Ectodermal cell (in vitro differentiated cells): ENCODE measurements around the gene TAF6L.
"Not testable (repeated sequence)": the region's sequence is repeated elsewhere in the genome, so short reads cannot be mapped to it uniquely, and the experiment has no call there.

Source experiments
- H3K27ac ChIP-seq: 2 replicates; pipeline ENCODE4 v1.7.0; 2013; ENCODE audit warnings: mild to moderate bottlenecking, low read depth, low read length; ENCODE audit not compliant: insufficient read depth, poor library complexity, severe bottlenecking
- H3K27me3 ChIP-seq: 2 replicates; pipeline ENCODE4 v1.7.0; 2013; ENCODE audit warnings: mild to moderate bottlenecking, low read length; ENCODE audit not compliant: insufficient read depth, control insufficient read depth, poor library complexity, severe bottlenecking
- H3K36me3 ChIP-seq: one replicate; pipeline ENCODE4 v1.7.0; 2013; ENCODE audit warnings: low read length; ENCODE audit not compliant: control insufficient read depth, insufficient read depth
- H3K4me1 ChIP-seq: one replicate; pipeline ENCODE4 v1.7.0; 2013; ENCODE audit warnings: low read length; ENCODE audit not compliant: control insufficient read depth, insufficient read depth
- H3K4me3 ChIP-seq: 2 replicates; pipeline ENCODE4 v1.7.0; 2013; ENCODE audit warnings: low read depth, low read length, control low read depth; ENCODE audit not compliant: insufficient read depth
- H3K9me3 ChIP-seq: 2 replicates; pipeline ENCODE4 v1.7.0; 2013; ENCODE audit warnings: mild to moderate bottlenecking, low read length, moderate library complexity; ENCODE audit not compliant: control insufficient read depth
- WGBS, 2 experiments: methylation state at CpG; one replicate each; pipeline ENCODE4 v1.1.7; 2013; ENCODE audit warnings: missing lambda C conversion rate in 2 of 2; 5-methylcytosine and 5-hydroxymethylcytosine counted together

The TAF6L gene

DNA sequence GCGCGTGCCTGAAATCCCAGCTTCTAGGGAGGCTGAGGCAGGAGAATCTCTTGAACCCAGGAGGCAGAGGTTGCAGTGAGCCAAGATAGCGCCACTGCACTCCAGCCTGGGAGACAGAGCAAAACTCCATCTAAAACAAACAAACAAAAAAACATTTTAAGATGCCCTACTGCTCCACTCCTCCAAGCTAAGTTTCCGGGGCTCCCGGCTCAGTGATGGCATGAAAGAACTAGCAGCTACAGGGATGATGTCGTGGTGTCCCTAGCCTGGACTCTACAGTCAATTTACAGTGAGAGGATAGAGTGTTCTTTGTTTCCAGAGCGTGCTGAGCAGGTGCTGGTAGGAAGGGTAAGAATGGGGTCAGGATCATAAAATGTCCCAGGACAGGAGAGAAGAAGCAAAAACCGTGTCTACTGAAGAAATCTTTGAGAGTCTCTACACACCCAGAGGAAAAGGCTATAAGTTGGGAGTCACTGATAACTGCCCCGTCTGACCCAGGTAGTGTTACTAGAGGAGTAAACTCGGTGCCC is 16.0 kb upstream of the TAF6L start:
- peaks cover 6% of the 10 kb centered on the region for H3K4me1 ChIP-seq
- WGBS, 2 experiments, result 92 to 93% methylated on average over 10 of the region's 10 CpGs
- H3K27me3 ChIP-seq, result no peaks in the 10 kb centered on the region
- H3K4me3 ChIP-seq, result no peak overlapping the region
- H3K27ac ChIP-seq, result no peak overlapping the region
- peaks cover 6% of the 10 kb centered on the region for H3K36me3 ChIP-seq
- H3K9me3 ChIP-seq, result no peaks in the 10 kb centered on the region

DNA sequence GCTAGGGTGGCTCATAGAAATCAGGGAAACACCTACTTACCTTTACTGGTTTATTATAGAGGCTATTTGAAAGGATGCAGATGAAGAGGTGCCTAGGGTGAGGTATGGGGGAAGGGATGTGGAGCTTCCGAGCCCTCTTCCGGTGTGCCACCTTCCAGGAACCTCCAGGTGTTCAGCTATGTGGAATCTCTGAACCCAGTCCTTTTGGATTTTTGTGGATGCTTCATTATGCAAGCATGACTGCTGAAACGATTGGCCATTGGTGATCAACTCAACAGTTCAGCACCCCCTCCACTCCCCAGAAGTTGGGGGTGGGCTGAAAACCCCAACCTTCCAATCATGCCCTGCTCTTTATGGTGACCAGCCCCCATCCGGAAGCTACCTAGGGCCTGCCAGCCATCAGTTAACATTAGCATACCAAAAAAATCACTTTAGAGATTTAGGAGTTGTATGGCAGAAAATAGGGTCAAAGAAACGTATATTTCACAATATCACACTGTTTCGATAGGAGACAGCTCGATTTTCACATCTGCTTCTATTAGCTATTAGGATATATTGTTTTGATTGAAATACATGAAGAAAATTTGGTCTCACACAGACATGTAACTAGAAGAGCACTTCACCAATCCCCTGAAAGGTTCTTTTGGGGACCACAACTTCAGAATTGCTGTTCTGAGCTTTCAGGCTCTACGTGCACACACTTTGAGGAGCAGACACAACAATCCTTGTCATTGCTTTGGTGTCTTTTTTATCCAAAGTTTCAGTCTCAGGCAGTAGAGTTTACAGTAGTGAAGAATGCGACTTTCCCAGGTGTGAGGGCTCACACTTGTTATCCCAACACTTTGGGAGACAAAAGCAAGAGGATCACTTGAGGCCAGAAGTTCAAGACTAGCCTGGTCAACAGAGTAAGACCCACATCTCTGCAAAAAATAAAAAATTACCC is 13.1 kb upstream of the TAF6L start:
- Histone ChIP-seq H3K4me3 (no peak overlapping the region), H3K36me3 (no peaks in the 10 kb centered on the region), H3K27me3 (no peaks in the 10 kb centered on the region), H3K27ac (no peak overlapping the region), H3K4me1 (peaks cover 9% of the 10 kb centered on the region), H3K9me3 (no peaks in the 10 kb centered on the region)
- WGBS, 2 experiments, result 57 to 58% methylated on average over 7 to 8 of the region's 9 CpGs

DNA sequence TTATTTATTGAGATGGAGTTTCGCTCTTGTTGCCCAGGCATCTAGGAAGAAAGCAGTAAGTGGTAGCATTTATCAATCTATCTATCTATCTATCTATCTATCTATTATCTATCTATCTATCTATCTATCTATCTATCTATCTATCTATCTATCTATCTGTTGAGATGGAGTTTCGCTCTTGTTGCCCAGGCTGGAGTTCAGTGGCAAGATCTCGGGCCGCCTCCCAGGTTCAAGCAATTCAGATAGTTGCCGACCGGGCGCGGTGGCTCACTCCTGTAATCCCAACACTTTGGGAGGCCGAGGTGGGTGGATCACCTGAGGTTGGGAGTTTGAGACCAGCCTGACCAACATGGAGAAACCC is 10.3 kb upstream of the TAF6L start:
- not testable (repeated sequence) for H3K4me1 ChIP-seq, H3K27me3 ChIP-seq, H3K4me3 ChIP-seq, H3K9me3 ChIP-seq, H3K36me3 ChIP-seq, H3K27ac ChIP-seq
- WGBS, 2 experiments, result 44 to 48% methylated on average over 8 of the region's 9 CpGs

DNA sequence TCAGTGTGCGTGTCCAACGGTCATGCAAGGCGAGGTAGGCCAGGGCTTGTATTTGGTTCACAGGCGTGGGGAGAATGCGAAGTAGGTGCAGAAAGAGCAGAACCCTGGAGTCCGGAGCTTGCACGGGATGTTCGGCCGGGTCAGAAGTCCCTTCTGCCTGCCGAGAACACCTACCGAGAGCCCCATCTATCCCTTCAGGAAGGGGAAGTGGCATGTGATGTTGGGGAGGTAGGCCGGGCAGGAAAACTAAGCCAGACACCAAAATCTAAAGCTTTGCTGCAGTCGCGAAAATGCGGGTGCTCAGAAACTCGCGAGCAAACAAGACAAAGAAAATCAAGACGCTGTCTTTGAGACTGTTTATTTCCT is 435 bp upstream of the TAF6L start:
- Histone ChIP-seq H3K36me3 (peaks cover 13% of the 10 kb centered on the region), H3K9me3 (no peaks in the 10 kb centered on the region), H3K4me3 (peak overlapping the region; percentile 83), H3K27me3 (no peaks in the 10 kb centered on the region), H3K27ac (peak overlapping the region; percentile 89), H3K4me1 (peaks cover 10% of the 10 kb centered on the region)
- WGBS, 2 experiments, result 14 to 15% methylated on average over 18 of the region's 18 CpGs

DNA sequence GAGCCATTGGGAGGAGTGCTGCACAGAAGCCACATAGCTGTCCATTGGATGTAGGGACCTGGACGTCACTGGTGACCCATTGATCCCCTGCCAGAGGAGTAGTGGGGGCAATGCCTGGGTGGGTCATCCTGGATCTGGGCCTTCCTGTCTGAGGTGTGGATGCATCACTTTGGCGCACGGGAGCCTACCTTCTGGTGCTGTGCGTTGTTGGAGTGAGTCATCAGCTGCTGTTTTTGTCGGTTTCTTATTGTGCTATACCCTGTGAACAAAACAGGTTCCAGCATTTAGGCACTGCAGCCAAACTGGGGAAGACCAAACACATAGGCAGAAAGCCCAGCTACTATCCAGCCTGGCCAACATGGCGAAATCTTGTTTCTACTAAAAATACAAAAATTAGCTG is 3.2 kb downstream of the TAF6L start:
- Histone ChIP-seq H3K4me1 (peaks cover 10% of the 10 kb centered on the region), H3K9me3 (no peaks in the 10 kb centered on the region), H3K27me3 (no peaks in the 10 kb centered on the region), H3K27ac (no peak overlapping the region), H3K4me3 (no peak overlapping the region), H3K36me3 (peaks cover 26% of the 10 kb centered on the region)
- WGBS, 2 experiments, result 94 to 96% methylated on average over 6 of the region's 6 CpGs

DNA sequence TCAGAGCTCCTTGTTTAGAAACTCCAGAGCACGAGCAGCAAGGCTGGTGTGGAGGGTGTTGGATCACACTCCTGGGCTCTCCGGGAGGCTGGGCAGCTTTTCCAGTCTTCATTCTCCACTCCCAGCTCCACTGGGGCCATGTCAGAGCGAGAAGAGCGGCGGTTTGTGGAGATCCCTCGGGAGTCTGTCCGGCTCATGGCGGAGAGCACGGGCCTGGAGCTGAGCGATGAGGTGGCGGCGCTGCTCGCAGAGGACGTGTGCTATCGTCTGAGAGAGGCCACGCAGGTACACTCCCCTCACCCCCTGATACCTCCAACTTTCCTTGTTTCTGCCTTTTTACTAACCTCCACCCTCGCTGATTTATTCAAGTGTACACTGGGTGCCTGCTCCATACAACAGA is 4.5 kb downstream of the TAF6L start:
- Histone ChIP-seq H3K27me3 (no peaks in the 10 kb centered on the region), H3K9me3 (no peaks in the 10 kb centered on the region), H3K27ac (no peak overlapping the region), H3K4me1 (peaks cover 3% of the 10 kb centered on the region), H3K4me3 (no peak overlapping the region), H3K36me3 (peaks cover 26% of the 10 kb centered on the region)
- 96 to 97% methylated on average over 17 of the region's 17 CpGs for WGBS, 2 experiments

DNA sequence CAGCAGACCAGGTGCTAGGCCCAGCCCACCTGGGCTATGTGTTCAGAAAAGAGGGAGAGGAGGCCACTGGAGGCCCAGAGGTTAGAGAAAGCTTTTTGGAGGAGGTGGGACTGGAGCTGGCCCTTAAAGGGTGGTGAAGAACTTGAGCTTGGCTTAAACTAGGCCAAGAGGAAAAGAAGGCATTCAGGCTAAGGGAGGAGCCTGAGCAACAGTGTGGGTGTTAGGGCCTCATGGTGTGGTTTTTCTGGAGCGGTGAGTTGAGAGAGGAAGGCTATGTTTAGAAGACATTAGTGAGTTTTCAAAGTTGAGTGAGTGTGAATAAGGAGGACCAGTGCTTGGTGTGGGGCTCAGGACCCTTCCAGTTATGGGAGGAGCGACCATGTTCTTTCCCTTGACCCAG is 6.2 kb downstream of the TAF6L start:
- Histone ChIP-seq H3K4me3 (no peak overlapping the region), H3K4me1 (no peaks in the 10 kb centered on the region), H3K36me3 (peaks cover 34% of the 10 kb centered on the region), H3K9me3 (no peaks in the 10 kb centered on the region), H3K27me3 (no peaks in the 10 kb centered on the region), H3K27ac (no peak overlapping the region)
- 95 to 96% methylated on average over 2 of the region's 2 CpGs for WGBS, 2 experiments

DNA sequence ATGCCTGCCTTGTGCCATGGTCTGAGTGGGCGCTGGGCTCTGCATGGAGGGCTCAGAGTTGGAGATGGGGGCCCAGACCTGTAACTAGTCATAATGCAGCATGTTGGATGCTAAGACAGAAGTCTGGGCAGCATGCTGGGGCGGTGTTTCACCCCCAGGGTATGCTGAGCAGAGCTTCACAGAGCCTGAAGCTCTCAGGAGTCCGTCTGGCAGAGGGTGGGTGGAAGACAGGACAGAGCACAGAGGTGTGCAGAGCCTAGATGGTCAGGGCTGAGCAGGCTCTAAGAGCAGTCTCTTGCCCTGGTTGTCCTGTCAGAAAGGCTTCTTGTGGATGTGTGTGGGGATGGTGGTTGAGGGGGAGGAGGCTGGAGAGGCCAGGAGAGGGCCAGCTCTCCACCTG is 7.2 kb downstream of the TAF6L start:
- H3K36me3 ChIP-seq, result peaks cover 39% of the 10 kb centered on the region
- 93 to 94% methylated on average over 3 of the region's 3 CpGs for whole genome bisulfite sequencing, 2 experiments
- H3K9me3 ChIP-seq, result no peaks in the 10 kb centered on the region
- H3K4me1 ChIP-seq, result no peaks in the 10 kb centered on the region
- H3K4me3 ChIP-seq, result no peak overlapping the region
- no peak overlapping the region for H3K27ac ChIP-seq
- no peaks in the 10 kb centered on the region for H3K27me3 ChIP-seq

DNA sequence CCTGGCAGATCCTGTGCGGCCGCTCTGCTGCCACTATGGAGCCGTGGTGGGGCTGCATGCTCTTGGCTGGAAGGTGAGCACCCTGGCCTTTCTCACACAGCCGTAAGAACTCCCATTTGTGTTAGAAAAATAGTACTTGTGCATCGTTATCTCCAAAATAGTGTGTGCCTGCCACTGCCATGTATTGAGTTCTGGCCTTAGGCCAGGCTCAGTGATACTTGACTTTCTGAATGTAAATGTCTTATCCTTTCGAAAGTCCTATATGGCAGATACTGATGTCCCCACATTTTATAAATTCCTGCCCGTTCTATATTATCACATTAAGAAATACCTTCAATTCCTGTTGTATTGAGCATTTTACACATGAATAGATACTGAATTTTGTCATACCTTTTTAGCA is 11.6 kb downstream of the TAF6L start:
- Histone ChIP-seq H3K36me3 (peaks cover 23% of the 10 kb centered on the region), H3K27ac (no peak overlapping the region), H3K9me3 (no peaks in the 10 kb centered on the region), H3K27me3 (no peaks in the 10 kb centered on the region), H3K4me3 (no peak overlapping the region), H3K4me1 (peaks cover 3% of the 10 kb centered on the region)
- WGBS, 2 experiments, result 94 to 97% methylated on average over 7 of the region's 7 CpGs

DNA sequence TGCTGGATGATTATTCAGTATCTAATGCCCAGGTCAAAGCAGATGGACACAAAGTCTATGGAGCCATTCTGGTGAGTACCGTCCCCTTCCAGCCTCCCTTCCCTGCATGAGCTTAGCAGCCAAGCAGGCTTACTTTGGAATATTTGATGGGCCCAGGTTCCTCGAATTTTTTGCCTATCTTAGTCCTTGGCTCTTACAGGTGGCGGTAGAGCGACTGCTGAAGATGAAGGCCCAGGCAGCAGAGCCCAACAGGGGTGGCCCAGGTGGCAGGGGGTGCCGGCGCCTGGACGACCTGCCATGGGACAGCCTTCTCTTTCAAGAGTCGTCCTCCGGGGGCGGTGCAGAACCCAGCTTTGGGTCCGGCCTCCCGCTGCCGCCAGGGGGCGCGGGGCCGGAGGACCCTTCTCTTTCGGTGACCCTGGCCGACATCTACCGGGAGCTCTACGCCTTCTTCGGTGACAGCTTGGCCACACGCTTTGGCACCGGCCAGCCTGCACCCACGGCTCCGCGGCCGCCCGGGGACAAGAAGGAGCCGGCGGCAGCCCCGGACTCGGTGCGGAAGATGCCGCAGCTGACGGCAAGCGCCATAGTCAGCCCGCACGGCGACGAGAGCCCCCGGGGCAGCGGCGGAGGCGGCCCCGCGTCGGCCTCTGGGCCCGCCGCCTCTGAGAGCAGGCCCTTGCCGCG is 15.3 kb downstream of the TAF6L start:
- peaks cover 9% of the 10 kb centered on the region for H3K4me1 ChIP-seq
- H3K9me3 ChIP-seq, result no peaks in the 10 kb centered on the region
- no peaks in the 10 kb centered on the region for H3K27me3 ChIP-seq
- H3K36me3 ChIP-seq, result peaks cover 20% of the 10 kb centered on the region
- H3K27ac ChIP-seq, result peak overlapping the region; percentile 91
- peak overlapping the region; percentile 99 for H3K4me3 ChIP-seq
- 5% methylated on average over 51 of the region's 51 CpGs for WGBS, 2 experiments
